Transverse colon (tissue), 4 donors: Measurements from ENCODE around the gene CCDC60.

Experiments used
- CTCF ChIP-seq, 5 experiments: fragments of 200-600 bp in 3 of 5; fragments of 450-650 bp in 2 of 5; sonication (generic) in 3 of 5; IDR thresholded peaks; 1 replicate in 2 of 5; 2 replicates in 3 of 5; pipeline ENCODE4 v1.5.1; 2016 to 2017; ENCODE audit warnings: antibody characterized with exemption in 5 of 5, inconsistent platforms in 3 of 5, mild to moderate bottlenecking in 2 of 5, moderate library complexity in 1 of 5
- EP300 ChIP-seq: sonication (generic); formaldehyde crosslinking; IDR thresholded peaks from one replicate; pipeline ENCODE4 v1.6.1; 2017; ENCODE audit warnings: antibody characterized with exemption, low read depth
- POLR2A ChIP-seq: fragments of 450-650 bp; IDR thresholded peaks from one replicate; pipeline ENCODE4 v1.6.1; 2016; ENCODE audit warnings: antibody characterized with exemption, mild to moderate bottlenecking, moderate library complexity
- POLR2AphosphoS5 ChIP-seq, 3 donors: sonication (generic); formaldehyde crosslinking; IDR thresholded peaks; one replicate each; pipeline ENCODE4 v1.6.1; 2016; ENCODE audit warnings: antibody characterized with exemption in 3 of 3

- no peak for TF ChIP-seq CTCF (IDR thresholded peaks at IDR 0.05)
- TF ChIP-seq POLR2AphosphoS5 (IDR thresholded peaks at IDR 0.05), result no peak
- TF ChIP-seq EP300, result no peak
- TF ChIP-seq POLR2A, result no peak
Observed at GRCh38 chr12:119384340-119384739, 49.8 kb downstream of the CCDC60 start.
